Esophagus muscularis mucosa (tissue), 4 donors: Measurements from ENCODE around the gene GPR55. TPM values are rescaled to one million over a fixed set of nuclear protein-coding genes. Genes with fewer than 3 reads are reported as not detected.
A peak's percentile ranks its signal among the peaks of the same experiment; 100 is the strongest.

ENCODE experiments used
- DNase-seq: peaks from one replicate; pipeline ENCODE4 v3.0.0-alpha.2; 2017; ENCODE audit errors: extremely low spot score
- H3K27ac ChIP-seq, 4 donors: fragments of 200-600 bp; sonication (generic); replicated peaks in 1 of 4; 1 replicate in 3 of 4; 2 replicates in 1 of 4; pipeline ENCODE4 v1.5.1; 2016 to 2019; ENCODE audit warnings: mild to moderate bottlenecking in 1 of 4
- H3K27me3 ChIP-seq, 4 donors: fragments of 200-600 bp; sonication (generic); one replicate each; pipeline versions ENCODE4 v1.5.1 to v1.6.0; 2016 to 2019
- H3K36me3 ChIP-seq, 4 donors: fragments of 200-600 bp; sonication (generic); one replicate each; pipeline ENCODE4 v1.5.1; 2016 to 2019
- H3K4me1 ChIP-seq, 4 donors: fragments of 200-600 bp; sonication (generic); one replicate each; pipeline ENCODE4 v1.5.1; 2016 to 2019
- H3K4me3 ChIP-seq, 4 donors: fragments of 200-600 bp; sonication (generic); 1 replicate in 2 of 4; 2 replicates in 2 of 4; pipeline ENCODE4 v1.5.1; 2016 to 2019; ENCODE audit warnings: mild to moderate bottlenecking in 4 of 4, moderate library complexity in 1 of 4
- H3K9me3 ChIP-seq, 4 donors: fragments of 200-600 bp; sonication (generic); 1 replicate in 3 of 4; 2 replicates in 1 of 4; pipeline ENCODE4 v1.5.1; 2016 to 2019
- CTCF ChIP-seq, 3 experiments: fragments of 200-600 bp in 2 of 3; fragments of 450-650 bp in 1 of 3; sonication (generic) in 2 of 3; IDR thresholded peaks; one replicate each; pipeline ENCODE4 v1.5.1; 2017 to 2019; ENCODE audit warnings: antibody characterized with exemption in 3 of 3, mild to moderate bottlenecking in 2 of 3, moderate library complexity in 1 of 3
- EP300 ChIP-seq: sonication (generic); formaldehyde crosslinking; IDR thresholded peaks from one replicate; pipeline ENCODE4 v1.6.1; 2017; ENCODE audit warnings: antibody characterized with exemption
- POLR2A ChIP-seq: fragments of 450-650 bp; IDR thresholded peaks from one replicate; pipeline ENCODE4 v1.6.1; 2017; ENCODE audit warnings: antibody characterized with exemption, moderate library complexity, mild to moderate bottlenecking, low read depth
- POLR2AphosphoS5 ChIP-seq, 2 donors: sonication (generic); formaldehyde crosslinking; IDR thresholded peaks; one replicate each; pipeline ENCODE4 v1.6.1; 2017; ENCODE audit warnings: antibody characterized with exemption in 2 of 2
- WGBS: methylation state at CpG from one replicate; pipeline ENCODE4 v1.1.5; 2018; 5-methylcytosine and 5-hydroxymethylcytosine counted together
- intact Hi-C: fragments of 100-400 bp; cut with DNase I; formaldehyde crosslinking; loops from one replicate; pipeline ENCODE4 v1.15.1; 2023
- total RNA-seq, 4 donors: library from RNA; depleted of rRNA; stranded (reverse); fragments of >200 nt; gene quantifications; one replicate each; pipeline versions ENCODE4 v1.1.0 to v1.2.1, GENCODE V29; 2016

The GPR55 gene
- total RNA-seq, 4 donors from 2014 or later, result 0.29 to 0.42 TPM; not detected in 2

DNA sequence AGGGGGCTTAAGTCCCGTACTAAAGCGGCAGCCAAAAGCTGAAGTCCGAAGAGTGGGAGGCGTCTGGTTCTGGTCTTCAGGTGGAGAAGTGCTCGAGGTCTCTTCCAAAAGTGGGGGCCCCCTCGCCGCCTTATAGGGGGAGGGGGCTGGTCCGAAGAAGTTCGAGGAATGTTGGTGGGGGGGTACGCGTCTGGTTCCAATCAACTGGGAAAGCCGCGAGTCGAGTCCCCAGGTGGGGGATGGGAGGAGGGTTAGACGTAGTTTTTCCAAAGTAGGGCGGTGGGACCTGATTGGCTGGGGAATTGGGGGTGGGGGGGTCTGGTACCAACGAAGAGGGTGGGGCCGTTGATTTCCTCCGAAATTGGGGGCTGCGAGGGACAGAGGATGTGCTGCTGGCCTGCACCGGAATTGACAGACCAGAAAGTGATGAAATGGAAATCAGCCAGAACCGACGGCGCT, 59.7 kb downstream of the GPR55 start:
- TF ChIP-seq EP300 (no peak), CTCF (IDR thresholded peaks at IDR 0.05) (no peak), POLR2A (no peak), POLR2AphosphoS5 (IDR thresholded peaks at IDR 0.05) (no peak)
- 2% methylated on average over 23 of the region's 24 CpGs for WGBS
- intact Hi-C loops, result loop anchor here (2.0 kb wide), 1 partner anchor 47 kb away; no protein-coding TSS in a partner anchor
- Histone ChIP-seq H3K9me3 (no peaks in the 10 kb centered on the region), H3K4me3 (peak overlapping the region; percentile 75 to 95 (median 78)), H3K27me3 (no peaks in the 10 kb centered on the region), H3K4me1 (peaks cover 41 to 63% (median 60%) of the 10 kb centered on the region in 4 donors), H3K36me3 (no peaks in the 10 kb centered on the region), H3K27ac (peak overlapping the region; percentile 68 to 81 (median 78))
- no peak for DNase-seq

DNA sequence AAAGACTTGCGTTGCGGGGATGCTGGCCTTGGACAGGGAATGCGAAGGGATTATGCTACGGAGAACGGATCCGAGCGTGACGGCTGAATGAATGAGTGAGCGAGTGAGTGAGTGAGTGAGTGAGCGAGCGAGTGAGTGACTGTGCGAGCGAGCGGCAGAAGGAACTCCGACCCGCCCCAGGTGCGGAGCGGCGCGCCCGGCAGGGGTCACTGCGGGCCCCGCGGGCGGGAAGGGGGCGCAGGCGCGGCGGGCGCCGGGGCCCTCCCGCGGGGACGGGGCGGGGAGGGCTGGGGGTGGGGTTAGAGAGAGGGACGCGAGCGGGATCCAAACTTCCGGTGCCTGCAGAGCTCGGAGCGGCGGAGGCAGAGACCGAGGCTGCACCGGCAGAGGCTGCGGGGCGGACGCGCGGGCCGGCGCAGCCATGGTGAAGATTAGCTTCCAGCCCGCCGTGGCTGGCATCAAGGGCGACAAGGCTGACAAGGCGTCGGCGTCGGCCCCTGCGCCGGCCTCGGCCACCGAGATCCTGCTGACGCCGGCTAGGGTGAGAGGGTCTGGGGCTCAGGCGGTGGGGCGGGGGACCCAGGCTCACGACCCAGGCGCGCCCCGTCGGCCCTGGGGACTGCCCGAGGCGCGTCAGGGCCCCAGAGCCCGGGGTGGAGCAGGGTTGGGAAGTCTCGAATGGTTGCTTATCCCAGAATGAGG, 60.3 kb downstream of the GPR55 start, which contains the start of gene ITM2C:
Gene ITM2C (plus strand): TSS at position 338 of the 702 bp plus-strand sequence. CDS start 84 bp downstream, at position 422.
- no peak for TF ChIP-seq EP300
- TF ChIP-seq POLR2AphosphoS5 (IDR thresholded peaks at IDR 0.05), result peak; percentile 59 to 82
- TF ChIP-seq POLR2A, result no peak
- TF ChIP-seq CTCF (IDR thresholded peaks at IDR 0.05), result peak; percentile 45 to 53 (median 49)
- Histone ChIP-seq H3K4me3 (peak within 1 kb of the TSS; percentile 75 to 95 (median 78)), H3K4me1 (peaks cover 35 to 57% (median 55%) of the 10 kb centered on the region in 4 donors), H3K36me3 (no peaks in the 10 kb centered on the region), H3K9me3 (no peaks in the 10 kb centered on the region), H3K27me3 (no peaks in the 10 kb centered on the region), H3K27ac (peak within 1 kb of the TSS; percentile 68 to 81 (median 78))
- intact Hi-C loops, result loop anchor here (2.0 kb wide), 1 partner anchor 48 kb away; no protein-coding TSS in a partner anchor
- no peak for DNase-seq
- WGBS, result 0% methylated on average over 24 of the region's 76 CpGs

GRCh38 chr2:230864122-230864604, 60.9 kb downstream of the GPR55 start:
- peaks cover 35 to 52% (median 49%) of the 10 kb centered on the region in 4 donors for H3K4me1 ChIP-seq
- H3K27ac ChIP-seq, result peak overlapping the region in 2 of 4 donors; percentile 80 to 81
- H3K4me3 ChIP-seq, result peak overlapping the region; percentile 75 to 95 (median 78)
- H3K9me3 ChIP-seq, result no peaks in the 10 kb centered on the region
- no peaks in the 10 kb centered on the region for H3K36me3 ChIP-seq
- intact Hi-C loops, result loop anchor here (2.0 kb wide), 1 partner anchor 49 kb away; no protein-coding TSS in a partner anchor
- no peaks in the 10 kb centered on the region for H3K27me3 ChIP-seq
- WGBS, result 50% methylated on average over 18 of the region's 18 CpGs
- TF ChIP-seq POLR2A, result no peak
- no peak for DNase-seq

DNA sequence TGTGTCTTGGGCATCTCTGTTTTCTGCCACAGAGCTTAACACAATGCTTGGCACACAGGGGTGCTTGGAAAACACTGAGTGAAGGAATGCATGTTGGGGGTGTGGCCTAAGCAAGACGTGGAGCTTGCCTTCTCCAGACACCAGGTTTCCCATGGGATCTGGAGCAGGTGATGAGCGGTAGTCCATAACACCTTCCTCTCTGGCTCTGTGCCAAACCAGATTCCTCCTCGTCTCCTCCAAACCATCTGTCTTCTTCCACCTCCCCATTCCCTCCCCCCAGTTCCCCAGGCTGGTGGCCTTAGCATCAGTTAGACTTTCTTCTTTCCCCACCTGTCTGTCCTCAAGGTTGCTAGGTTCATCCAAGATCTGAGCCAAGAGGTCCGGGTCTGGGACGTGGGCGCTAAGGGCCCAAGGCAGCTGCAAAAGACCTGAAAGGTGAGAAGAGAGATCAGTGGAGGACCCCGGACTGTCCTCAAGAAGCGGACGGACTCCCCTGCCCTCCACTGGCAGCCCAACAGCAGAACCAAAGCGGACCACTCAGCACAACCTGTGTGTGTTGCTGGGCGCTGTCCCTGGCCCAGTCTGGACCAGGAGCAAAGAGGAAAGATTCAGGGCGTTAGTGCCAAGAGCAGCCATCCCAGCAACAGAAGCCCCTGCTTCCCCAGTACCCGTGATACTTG, 61.5 kb downstream of the GPR55 start:
- H3K4me3 ChIP-seq, result no peak overlapping the region
- DNase-seq, result no peak
- no peaks in the 10 kb centered on the region for H3K27me3 ChIP-seq
- intact Hi-C loops, result loop anchor here (2.0 kb wide), 1 partner anchor 49 kb away; no protein-coding TSS in a partner anchor
- TF ChIP-seq POLR2A (no peak), POLR2AphosphoS5 (IDR thresholded peaks at IDR 0.05) (no peak), EP300 (no peak), CTCF (IDR thresholded peaks at IDR 0.05) (no peak)
- H3K27ac ChIP-seq, result no peak overlapping the region
- H3K36me3 ChIP-seq, result no peaks in the 10 kb centered on the region
- H3K9me3 ChIP-seq, result no peaks in the 10 kb centered on the region
- WGBS, result 85% methylated on average over 13 of the region's 13 CpGs
- peaks cover 31 to 46% (median 43%) of the 10 kb centered on the region in 4 donors for H3K4me1 ChIP-seq

GRCh38 chr2:230863031-230863430, 62.0 kb downstream of the GPR55 start:
- Histone ChIP-seq H3K9me3 (no peaks in the 10 kb centered on the region), H3K4me1 (peaks cover 25 to 40% (median 37%) of the 10 kb centered on the region in 4 donors), H3K4me3 (no peak overlapping the region), H3K36me3 (no peaks in the 10 kb centered on the region), H3K27me3 (no peaks in the 10 kb centered on the region), H3K27ac (no peak overlapping the region)
- 81% methylated on average over 7 of the region's 8 CpGs for WGBS
- DNase-seq, result no peak
- intact Hi-C loops, result no loop called here
- no peak for TF ChIP-seq EP300
- no peak for TF ChIP-seq POLR2A
- no peak for TF ChIP-seq CTCF (IDR thresholded peaks at IDR 0.05)
- no peak for TF ChIP-seq POLR2AphosphoS5 (IDR thresholded peaks at IDR 0.05)
